GM23248 (cell line): ENCODE measurements around the gene DNM1. TPM values are rescaled to one million over a fixed set of nuclear protein-coding genes. Genes with fewer than 3 reads are reported as not detected.

Experiments
- DNase-seq: peaks from one replicate; pipeline ENCODE4 v3.0.0-alpha.2; 2015
- H2AFZ ChIP-seq: fragments of 200-600 bp; sonication (generic); 2 replicates; pipeline ENCODE4 v1.6.1; 2016; ENCODE audit warnings: antibody characterized with exemption
- H3F3A ChIP-seq: fragments of 200-600 bp; sonication (generic); 2 replicates; pipeline ENCODE4 v1.6.1; 2016; ENCODE audit warnings: mild to moderate bottlenecking, antibody characterized with exemption, mixed run types; ENCODE audit not compliant: insufficient read depth
- H3K27ac ChIP-seq: fragments of 200-600 bp; sonication (generic); 2 replicates; pipeline ENCODE4 v1.5.1; 2016; ENCODE audit warnings: mild to moderate bottlenecking
- H3K27me3 ChIP-seq: fragments of 200-600 bp; sonication (generic); replicated peaks from 2 replicates; pipeline ENCODE4 v1.6.1; 2016; ENCODE audit warnings: mild to moderate bottlenecking; ENCODE audit not compliant: insufficient read depth
- H3K36me3 ChIP-seq: fragments of 200-600 bp; sonication (generic); 2 replicates; pipeline ENCODE4 v1.6.1; 2016; ENCODE audit warnings: low read depth, mild to moderate bottlenecking
- H3K4me1 ChIP-seq: fragments of 200-600 bp; sonication (generic); 2 replicates; pipeline ENCODE4 v1.6.1; 2016; ENCODE audit warnings: mild to moderate bottlenecking; ENCODE audit not compliant: insufficient read depth
- H3K4me2 ChIP-seq: fragments of 200-600 bp; sonication (generic); one replicate; pipeline ENCODE4 v1.6.1; 2016; ENCODE audit warnings: mild to moderate bottlenecking; ENCODE audit not compliant: unreplicated experiment
- H3K4me3 ChIP-seq: fragments of 200-600 bp; sonication (generic); 2 replicates; pipeline ENCODE4 v1.5.1; 2016; ENCODE audit warnings: mild to moderate bottlenecking
- H3K79me2 ChIP-seq: fragments of 200-600 bp; sonication (generic); 2 replicates; pipeline ENCODE4 v1.6.1; 2016; ENCODE audit warnings: mild to moderate bottlenecking; ENCODE audit not compliant: insufficient read depth
- H3K9ac ChIP-seq: fragments of 200-600 bp; sonication (generic); 2 replicates; pipeline ENCODE4 v1.6.1; 2016; ENCODE audit warnings: mild to moderate bottlenecking
- H3K9me2 ChIP-seq: fragments of 200-600 bp; sonication (generic); 2 replicates; pipeline ENCODE4 v1.6.1; 2016; ENCODE audit warnings: mixed run types, mild to moderate bottlenecking, moderate library complexity; ENCODE audit not compliant: insufficient read depth
- H3K9me3 ChIP-seq: fragments of 200-600 bp; sonication (generic); one replicate; pipeline ENCODE4 v1.6.1; 2017; ENCODE audit warnings: low read depth
- H4K20me1 ChIP-seq: fragments of 200-600 bp; sonication (generic); 2 replicates; pipeline ENCODE4 v1.6.0; 2016; ENCODE audit not compliant: insufficient read depth
- EZH2 ChIP-seq: fragments of 200-600 bp; sonication (generic); IDR thresholded peaks from 2 replicates; pipeline ENCODE4 v1.6.1; 2018; ENCODE audit warnings: antibody characterized with exemption, mild to moderate bottlenecking; ENCODE audit not compliant: insufficient read depth, poor library complexity, severe bottlenecking
- EZH2phosphoT487 ChIP-seq: fragments of 200-600 bp; sonication (generic); IDR thresholded peaks from 2 replicates; pipeline ENCODE4 v1.6.1; 2018; ENCODE audit warnings: antibody characterized with exemption, moderate library complexity, mild to moderate bottlenecking, low read depth; ENCODE audit not compliant: insufficient read depth
- WGBS, 2 experiments: methylation state at CpG; one replicate each; pipeline ENCODE4 v1.1.6; 2015 to 2017; ENCODE audit warnings: low lambda C conversion rate in 2 of 2, low coverage in 1 of 2; ENCODE audit errors: missing lambda C conversion rate in 2 of 2; 5-methylcytosine and 5-hydroxymethylcytosine counted together
- in situ Hi-C: fragments of 300-500 bp; cut with MboI; formaldehyde crosslinking; loops from 2 replicates; pipeline ENCODE4 v1.15.0; 2020
- polyA plus RNA-seq: library from polyadenylated mRNA; unstranded; fragments of >200 nt; fragmentation: Nextera tagmentation; extraction: Ambion mirVana; gene quantifications from 2 replicates; pipeline ENCODE4 v1.2.1, GENCODE V29; 2016
- total RNA-seq: library from RNA; depleted of rRNA; stranded (reverse); fragments of >200 nt; shearing (Covaris generic); gene quantifications from 2 replicates; pipeline ENCODE4 v1.2.3, GENCODE V29; 2014

Gene DNM1
- total and polyA plus RNA-seq, 2 experiments from 2014 or later, result 12.1 to 19.0 TPM

DNA sequence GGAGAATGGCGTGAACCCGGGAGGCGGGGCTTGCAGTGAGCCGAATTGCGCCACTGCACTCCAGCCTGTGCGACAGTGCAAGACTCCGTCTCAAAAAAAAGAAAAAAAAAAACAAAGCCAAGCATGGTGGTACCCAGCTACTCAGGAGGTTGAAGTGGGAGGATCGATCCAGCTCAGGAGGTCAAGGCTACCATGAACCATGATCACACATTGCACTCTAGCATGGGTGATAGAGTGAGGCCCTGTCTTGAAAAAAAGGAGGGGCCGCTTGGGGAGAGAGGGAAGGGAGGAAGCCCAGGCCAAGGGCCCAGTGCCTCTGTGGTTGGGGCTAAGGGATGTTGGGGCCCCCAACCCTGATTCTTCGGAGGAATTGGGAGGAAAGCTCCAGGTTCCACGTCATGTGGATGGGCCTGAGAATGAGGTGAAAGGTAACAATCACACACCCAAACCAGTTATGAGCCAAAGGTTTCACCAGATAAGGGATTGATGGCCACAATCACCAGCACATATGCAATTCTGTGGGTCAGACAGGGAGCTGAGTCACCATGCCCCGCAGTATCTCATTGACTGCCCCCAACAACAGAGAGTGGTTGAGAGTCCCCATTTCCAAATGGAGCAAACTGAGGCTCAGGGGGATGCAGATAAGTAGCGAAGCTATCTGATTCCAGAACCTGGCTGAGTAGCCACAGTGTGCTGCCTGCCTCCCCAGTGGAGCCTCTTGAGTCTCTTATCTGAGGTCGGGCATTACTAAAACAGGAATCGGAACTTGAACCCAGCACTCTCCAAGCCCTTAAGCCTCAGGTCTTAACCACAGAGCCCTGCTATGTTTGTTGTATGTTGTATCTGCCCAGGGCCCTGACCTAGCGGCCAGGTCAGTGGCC, 93.4 kb downstream of the DNM1 start:
- no peak for DNase-seq
- Histone ChIP-seq H4K20me1 (no peaks in the 10 kb centered on the region), H3K79me2 (no peaks in the 10 kb centered on the region), H3K27me3 (no peaks in the 10 kb centered on the region), H3K36me3 (no peaks in the 10 kb centered on the region), H3K4me1 (no peaks in the 10 kb centered on the region), H3K4me2 (no peak overlapping the region), H3K9me2 (no peaks in the 10 kb centered on the region), H3K4me3 (no peak overlapping the region), H3K9me3 (no peaks in the 10 kb centered on the region), H2AFZ (no peak overlapping the region), H3K27ac (no peak overlapping the region), H3K9ac (no peak overlapping the region), H3F3A (no peaks in the 10 kb centered on the region)
- in situ Hi-C loops, result no loop called here
- no peak for TF ChIP-seq EZH2phosphoT487
- TF ChIP-seq EZH2, result no peak
- 89 to 90% methylated on average over 16 of the region's 16 CpGs for WGBS, 2 experiments

DNA sequence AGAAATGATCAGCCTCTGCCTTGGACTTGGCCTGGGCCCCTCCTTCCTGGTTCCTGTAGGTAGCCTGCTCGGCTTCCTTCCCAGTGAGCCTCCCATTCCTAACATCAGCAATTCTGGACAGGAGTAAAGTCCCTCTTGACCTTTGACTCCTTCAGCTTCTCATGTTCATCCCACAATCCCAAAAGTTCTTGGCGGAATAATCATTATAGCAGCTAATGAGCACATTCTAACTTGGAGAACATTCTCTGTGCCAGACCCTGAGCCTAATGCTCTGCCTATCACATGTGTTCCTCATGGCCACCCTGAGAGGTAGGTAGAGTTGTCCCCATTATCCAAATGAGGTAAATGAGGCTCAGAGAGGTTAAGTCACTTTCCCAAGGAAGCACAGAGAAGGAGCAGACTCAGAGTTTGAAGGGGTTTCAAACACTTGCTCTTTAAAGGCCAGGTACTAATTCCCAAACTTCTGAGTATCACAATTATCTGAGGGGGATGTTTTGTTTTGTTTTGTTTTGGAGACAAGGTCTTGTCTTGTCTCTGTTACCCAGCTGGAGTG, 94.1 kb downstream of the DNM1 start:
- Histone ChIP-seq H3K27me3 (no peaks in the 10 kb centered on the region), H3K9me2 (no peaks in the 10 kb centered on the region), H2AFZ (no peak overlapping the region), H4K20me1 (no peaks in the 10 kb centered on the region), H3K4me1 (no peaks in the 10 kb centered on the region), H3K9me3 (no peaks in the 10 kb centered on the region), H3K27ac (no peak overlapping the region), H3K79me2 (no peaks in the 10 kb centered on the region), H3K4me3 (no peak overlapping the region), H3K36me3 (no peaks in the 10 kb centered on the region), H3K4me2 (no peak overlapping the region), H3K9ac (no peak overlapping the region), H3F3A (no peaks in the 10 kb centered on the region)
- TF ChIP-seq EZH2 (no peak), EZH2phosphoT487 (no peak)
- no peak for DNase-seq
- 71 to 87% methylated on average over 2 of the region's 2 CpGs for WGBS, 2 experiments
- in situ Hi-C loops, result no loop called here

DNA sequence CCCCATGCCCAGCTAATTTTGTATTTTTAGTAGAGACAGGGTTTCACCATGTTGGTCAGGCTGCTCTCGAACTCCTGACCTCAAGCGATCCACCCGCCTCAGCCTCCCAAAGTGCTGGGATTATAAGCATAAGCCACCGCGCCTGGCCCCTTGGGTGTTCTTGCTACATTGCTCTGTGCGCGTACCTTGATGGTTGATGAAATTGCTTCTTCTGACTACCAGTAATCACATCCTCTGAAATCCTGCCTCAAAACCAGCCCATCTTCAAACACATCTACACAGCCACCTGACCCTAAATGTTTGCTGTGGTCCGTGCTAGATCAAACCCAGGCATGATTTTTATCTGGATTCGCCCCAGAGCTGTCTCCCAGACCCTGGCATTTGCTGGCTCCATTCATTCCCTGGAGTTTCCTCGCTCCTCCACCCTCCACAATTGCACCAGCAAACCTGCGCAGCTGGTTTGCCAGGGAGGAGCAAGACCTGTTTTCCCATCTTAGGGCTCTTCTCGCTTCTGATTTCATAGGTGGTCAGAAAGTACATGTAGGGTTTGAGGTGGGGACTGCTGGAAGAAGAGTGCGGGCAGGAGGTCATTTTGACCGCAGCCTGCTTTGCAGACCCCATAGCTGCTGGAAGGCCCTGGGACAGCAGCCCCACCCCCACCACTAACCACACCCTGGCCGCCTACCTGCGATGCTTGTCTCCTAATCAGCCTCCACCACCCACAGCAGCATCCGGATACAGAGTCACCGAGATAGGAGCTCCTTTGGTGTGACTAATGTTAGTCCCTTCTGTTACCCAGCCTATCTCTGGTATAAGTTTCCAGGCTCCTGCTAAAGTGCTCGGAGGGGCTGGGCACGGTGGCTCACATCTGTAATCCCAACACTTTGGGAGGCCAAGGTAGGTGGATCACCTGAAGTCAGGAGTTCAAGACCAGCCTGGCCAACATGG, 95.6 kb downstream of the DNM1 start:
- no peak overlapping the region for H3K9ac ChIP-seq
- no peaks in the 10 kb centered on the region for H4K20me1 ChIP-seq
- no peak for DNase-seq
- H3K4me1 ChIP-seq, result peaks cover 1% of the 10 kb centered on the region
- no peaks in the 10 kb centered on the region for H3K36me3 ChIP-seq
- 92% methylated on average over 20 of the region's 20 CpGs for WGBS, 2 experiments
- H3K4me3 ChIP-seq, result no peak overlapping the region
- H3K4me2 ChIP-seq, result no peak overlapping the region
- no peaks in the 10 kb centered on the region for H3K9me3 ChIP-seq
- H3K9me2 ChIP-seq, result no peaks in the 10 kb centered on the region
- TF ChIP-seq EZH2phosphoT487 (no peak), EZH2 (no peak)
- H3K27ac ChIP-seq, result no peak overlapping the region
- no peak overlapping the region for H2AFZ ChIP-seq
- in situ Hi-C loops, result no loop called here
- H3F3A ChIP-seq, result 0 out of 2 replicates have a peak, but pooled peaks cover 3% of the 10 kb centered on the region
- no peaks in the 10 kb centered on the region for H3K79me2 ChIP-seq
- no peaks in the 10 kb centered on the region for H3K27me3 ChIP-seq
